Measurements from ENCODE around the gene RBM18. TPM values are rescaled to one million over a fixed set of nuclear protein-coding genes. Genes with fewer than 3 reads are reported as not detected.

RBM18 gene, protein sequence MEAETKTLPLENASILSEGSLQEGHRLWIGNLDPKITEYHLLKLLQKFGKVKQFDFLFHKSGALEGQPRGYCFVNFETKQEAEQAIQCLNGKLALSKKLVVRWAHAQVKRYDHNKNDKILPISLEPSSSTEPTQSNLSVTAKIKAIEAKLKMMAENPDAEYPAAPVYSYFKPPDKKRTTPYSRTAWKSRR
- total RNA-seq (2014; rRNA removed; shearing (Covaris generic)) = 28.9 and 32.3 TPM in 2 replicates
- 8.5 and 10.6 TPM in 2 replicates for polyA plus RNA-seq (2014; cell fraction: nucleus; rRNA removed)

DNA sequence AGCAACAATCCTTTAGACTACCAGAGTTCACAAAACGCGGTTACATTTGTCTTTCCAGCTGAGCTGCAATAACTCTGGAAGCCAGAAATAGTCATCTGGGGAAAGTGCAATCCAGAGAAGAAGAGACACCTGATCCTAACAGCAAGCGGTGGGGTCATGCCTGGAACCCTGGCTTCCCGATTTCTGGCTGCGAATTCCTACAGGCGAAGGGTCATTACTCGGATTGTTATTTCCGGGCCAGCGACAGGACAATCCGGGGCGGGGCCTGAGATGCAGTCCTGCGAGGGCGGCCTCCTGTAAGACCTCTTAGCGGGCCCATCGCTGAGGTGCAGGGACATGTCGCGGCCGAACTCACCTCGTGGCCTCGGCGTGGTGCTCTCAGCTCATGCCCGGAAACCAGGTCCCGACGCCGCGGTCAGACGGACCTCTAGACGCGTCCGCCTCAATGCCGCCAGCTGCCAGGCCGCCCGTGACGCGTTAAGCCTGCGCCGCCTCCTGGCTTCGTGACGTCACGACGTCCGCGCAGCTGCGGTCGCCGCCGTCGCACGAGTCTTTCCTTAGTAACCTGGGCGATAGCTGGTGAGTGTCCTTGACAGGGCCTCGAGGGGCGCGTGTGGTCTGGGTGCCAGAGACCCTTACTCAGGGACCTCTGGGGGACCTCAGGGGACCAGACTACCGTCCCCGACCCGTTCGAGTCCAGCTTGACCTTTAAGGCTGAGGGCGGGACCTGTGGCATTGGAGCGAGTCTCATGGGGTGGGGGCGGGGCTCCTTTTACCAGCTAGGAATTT, at the start of gene RBM18, which contains the start of gene MRRF:
RBM18 (minus strand) TSS at position 481 of the 789 bp plus-strand sequence. CDS start 3,348 bp downstream, outside the sequence.
MRRF (plus strand) TSS at position 523 of the 789 bp plus-strand sequence. CDS start 6,010 bp downstream, outside the sequence.
- DNase-seq (ENCODE audit: extremely low read depth, low read depth) = peak; percentile 88

DNA sequence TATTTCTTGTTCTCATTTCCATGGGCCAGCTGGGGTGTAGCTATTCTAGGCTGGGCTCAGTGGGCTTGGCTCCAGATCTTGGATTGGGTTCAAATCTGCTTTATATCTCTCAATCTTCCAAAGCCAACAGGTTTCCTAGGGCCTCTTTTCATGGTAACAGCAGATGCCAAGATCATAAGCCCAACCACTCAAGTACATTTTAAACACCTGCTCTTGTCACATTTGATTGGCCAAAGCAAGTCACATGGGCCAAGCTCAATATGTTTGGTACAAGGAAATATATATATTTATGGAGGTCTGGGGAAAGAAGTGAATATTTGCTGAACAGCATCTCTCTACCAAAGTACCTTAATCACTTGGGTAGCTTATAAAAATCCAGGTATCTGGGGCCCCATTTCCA, 49.5 kb upstream of the RBM18 start:
- no peak for DNase-seq (ENCODE audit: extremely low read depth, low read depth)

DNA sequence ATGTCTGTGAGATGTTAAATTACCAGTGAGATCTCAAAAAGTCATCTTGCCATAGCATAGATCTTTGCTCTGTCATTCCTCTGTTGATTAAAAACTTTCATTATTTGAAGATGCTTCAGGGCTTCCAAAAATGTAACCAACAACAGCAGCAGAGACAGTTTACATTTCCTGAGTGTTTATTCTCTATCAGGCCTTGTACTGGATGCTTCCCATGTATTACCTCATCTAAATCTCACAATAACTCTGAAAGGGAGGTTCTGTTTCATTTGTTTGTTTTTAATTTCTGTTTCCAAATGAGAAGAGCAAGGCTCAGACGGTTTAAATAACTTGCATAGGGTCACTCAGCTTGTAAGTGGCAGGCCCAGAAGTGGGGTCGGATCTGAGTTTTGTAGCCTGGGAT, 45.2 kb upstream of the RBM18 start:
- no peak for DNase-seq (ENCODE audit: extremely low read depth, low read depth)

DNA sequence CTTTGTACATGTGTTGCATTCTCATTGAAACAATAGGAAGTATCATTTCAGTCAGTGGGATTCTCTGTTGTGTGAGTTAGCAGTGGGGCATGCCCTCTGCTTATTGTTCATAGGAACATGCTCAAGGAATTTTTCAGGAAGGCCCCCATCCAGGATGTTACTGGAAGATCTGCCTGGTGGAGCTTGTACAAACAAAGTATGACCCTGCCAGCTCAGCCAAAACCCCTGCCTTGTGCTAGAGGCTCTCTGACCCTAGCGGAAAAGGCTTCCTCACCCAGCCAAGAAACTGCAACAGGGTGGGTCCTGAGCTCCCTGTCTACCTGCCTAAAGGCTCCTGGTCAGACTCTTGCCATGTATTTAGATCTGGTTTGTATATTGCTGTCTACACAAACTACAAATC, 43.3 kb upstream of the RBM18 start:
- no peak for DNase-seq (ENCODE audit: extremely low read depth, low read depth)

DNA sequence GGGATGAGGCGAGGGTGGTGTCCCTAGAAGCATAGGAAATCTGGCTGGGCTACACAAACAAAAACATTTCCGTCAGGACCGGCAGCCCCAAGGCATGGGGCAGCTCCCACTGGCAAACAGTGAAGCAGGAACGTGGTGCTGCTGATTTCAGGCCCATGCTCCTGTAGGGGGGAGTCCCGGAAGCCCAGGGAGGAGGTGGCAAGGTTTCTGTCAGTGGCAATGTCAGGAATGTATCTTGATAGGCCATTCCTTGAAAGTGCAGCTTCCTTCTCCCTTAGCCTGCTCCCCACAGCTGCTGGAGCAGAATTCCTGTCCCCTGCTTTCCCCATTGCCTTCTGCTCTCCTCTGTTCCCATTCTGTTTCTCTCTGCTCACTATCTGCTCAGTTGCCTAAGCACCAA, 42.4 kb upstream of the RBM18 start:
- no peak for DNase-seq (ENCODE audit: extremely low read depth, low read depth)

DNA sequence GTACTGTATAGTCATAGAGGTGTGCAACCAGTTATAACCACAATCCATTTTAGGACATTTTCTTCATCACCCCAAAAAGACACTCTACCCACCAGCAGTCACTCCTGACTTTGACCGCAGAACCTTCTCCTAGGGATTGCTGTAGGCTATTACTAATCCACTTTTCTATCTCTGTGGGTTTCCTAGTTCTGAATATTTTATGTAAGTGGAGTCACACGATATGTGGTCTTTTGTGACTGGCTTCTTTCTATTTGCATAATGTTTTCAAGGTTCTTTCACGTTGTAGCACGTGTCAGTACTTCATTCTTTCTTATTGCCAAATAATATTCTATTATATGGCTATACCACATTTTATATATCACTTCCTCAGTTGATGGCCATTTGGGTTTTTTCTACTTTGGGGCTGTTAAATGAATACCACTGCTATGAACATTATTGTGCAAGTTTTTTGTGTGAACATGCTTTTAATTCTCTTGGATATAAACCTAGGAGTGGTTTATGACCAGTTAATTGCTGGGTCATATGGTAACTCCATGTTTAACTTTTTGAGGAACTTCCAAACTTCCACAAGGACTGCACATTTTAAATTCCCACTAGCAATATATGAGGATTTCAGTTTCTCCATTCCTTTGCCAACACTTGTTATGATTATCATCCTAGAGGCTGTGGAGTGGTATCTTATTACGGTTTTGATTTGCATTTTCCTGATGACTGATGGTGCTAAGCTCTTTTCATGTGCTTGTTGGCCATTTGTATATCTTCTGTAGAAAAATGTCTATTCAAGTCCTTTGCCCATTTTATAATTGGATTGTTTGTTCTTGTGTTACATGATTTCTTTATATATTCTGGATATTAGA, 37.8 kb upstream of the RBM18 start:
- DNase-seq (ENCODE audit: extremely low read depth, low read depth) = no peak

DNA sequence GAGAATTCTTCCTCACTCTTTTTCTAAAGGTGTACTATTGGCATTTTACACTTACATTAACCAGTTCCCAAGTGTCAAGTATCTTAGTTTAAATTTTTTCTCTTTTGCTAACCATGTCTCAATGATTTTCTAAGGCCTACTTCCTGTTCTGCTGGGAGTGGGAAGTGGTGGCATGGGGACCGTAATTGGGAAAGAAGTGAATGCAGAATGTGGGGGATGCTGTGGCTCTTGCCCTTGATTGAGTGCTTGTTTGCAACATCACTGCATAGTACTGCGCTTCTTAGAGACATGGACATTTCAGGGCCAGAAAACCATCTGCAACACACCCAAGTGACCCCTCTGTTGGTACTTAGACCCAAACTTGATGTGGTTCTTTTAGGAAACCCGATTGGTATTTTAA, 32.9 kb upstream of the RBM18 start:
- no peak for DNase-seq (ENCODE audit: extremely low read depth, low read depth)

DNA sequence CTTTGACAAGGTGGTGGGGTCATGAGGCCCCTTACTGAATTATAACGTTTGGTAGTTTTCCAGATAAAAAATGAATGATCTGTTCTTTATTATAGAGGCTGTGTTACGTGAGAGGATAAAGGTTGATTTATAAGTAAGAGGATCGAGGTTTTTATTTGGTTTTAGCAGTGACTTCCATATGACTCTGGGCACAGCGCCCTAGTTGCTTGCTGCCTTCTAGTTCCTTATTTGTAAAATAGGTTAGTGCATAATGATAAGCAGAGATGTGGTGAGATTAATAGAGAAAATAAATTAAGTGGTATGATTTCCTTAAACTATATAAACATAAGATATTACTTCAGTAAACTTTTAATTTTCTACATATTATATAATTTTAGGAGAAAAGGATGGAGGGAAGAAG, 29.9 kb upstream of the RBM18 start:
- DNase-seq (ENCODE audit: extremely low read depth, low read depth) = no peak

DNA sequence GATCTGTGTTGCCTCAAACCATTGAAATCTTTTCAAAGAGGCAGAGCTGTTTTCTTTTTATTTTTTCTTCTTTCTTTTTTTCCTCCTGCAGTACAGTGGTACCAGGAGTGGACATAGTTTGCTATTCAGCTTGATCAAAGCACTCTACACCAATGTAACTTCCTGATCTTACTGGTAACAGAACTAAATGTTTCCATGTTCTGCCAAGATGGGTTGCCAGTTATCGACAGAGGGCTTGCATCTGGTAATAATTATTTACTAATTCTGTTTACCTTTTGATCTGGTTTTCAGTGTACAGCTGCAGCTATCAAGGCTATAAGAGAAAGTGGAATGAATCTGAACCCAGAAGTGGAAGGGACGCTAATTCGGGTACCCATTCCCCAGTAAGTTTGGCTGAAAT, 26.8 kb upstream of the RBM18 start:
- no peak for DNase-seq (ENCODE audit: extremely low read depth, low read depth)

DNA sequence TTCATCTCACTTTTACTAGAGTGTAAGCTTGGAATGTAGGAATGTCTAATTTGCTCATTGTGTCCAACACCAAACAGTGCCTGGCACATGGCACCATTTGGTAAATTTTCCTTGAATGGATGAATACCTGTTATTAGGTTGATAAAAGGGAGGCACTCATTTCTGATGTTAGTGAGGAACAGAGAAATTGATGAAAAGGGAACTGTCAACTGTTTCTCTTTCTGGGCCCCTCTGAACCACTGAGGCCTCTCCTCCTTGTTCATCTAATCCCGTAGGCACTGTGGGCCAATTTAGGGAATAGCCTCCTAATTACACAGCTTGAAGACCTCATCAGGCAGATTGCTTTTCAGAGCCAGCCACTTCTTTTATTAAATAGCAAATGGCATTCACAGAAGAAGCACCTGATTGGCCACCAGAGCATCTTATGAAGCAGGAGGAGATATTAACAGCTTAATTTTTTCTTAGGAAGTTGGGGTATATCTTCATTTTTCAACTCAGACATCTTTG, 22.6 kb upstream of the RBM18 start:
- no peak for DNase-seq (ENCODE audit: extremely low read depth, low read depth)

DNA sequence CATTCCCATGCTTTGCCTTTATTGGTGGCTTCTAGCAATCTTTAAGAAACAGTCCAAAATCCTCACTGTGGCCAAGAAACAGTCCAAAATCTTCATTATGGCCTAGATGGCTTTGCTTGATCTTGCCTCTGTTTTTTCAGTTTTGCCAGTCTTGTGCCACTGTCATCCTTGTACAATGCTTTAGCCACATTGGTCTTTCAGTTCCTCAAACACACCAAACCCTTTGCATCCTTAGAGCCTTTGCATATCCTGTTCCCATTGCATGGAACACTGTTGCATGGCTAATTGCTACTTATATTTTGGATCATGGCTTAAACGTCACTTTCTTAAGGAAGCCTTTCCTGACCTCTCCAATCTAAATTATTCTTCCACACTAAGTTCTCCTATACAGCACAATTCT, 22.1 kb upstream of the RBM18 start:
- no peak for DNase-seq (ENCODE audit: extremely low read depth, low read depth)

DNA sequence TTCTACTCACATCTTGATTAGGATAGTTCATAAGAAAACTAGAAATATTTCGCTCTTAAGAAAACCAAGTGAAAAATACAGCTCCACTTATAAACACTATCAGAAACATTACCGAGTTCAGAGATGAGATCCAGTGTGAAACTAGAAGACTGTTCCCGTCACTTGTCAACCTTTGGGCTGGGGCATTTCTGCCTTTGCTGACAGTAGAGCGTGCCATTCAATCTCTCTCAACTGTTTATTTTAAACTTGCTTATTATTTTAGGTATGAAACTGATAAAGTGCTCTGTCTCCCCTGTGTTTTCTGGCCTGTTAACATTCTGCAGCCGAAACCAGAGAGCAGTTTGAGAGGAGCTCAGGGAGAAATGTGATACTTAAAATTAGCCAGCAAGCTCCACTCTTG, 16.7 kb upstream of the RBM18 start:
- no peak for DNase-seq (ENCODE audit: extremely low read depth, low read depth)

DNA sequence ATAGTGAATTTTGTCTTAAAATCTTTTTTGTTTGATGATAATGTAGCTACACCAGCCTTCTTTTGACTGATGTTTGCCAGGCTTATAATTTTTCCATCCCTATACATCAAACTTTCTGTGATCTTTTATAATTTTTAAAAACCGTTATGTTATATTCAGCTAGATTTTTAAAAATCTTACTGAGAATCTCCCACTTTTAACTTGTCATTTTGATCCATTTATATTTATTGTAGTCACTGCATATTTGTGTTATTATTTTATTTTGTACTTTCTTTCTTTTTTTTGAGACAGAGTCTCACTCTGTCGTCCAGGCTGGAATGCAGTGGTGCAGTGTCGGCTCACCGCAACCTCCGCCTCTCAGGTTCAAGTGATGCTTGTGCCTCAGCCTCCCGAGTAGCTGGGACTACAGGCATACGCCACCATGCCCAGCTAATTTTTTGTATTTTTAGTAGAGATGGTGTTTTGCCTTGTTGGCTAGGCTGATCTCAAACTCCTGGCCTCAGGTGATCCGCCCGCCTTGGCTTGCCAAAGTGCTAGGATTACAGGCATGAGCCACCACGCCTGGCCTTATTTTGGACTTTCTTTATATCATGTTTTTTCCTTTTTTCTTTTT, 12.8 kb upstream of the RBM18 start:
- no peak for DNase-seq (ENCODE audit: extremely low read depth, low read depth)

DNA sequence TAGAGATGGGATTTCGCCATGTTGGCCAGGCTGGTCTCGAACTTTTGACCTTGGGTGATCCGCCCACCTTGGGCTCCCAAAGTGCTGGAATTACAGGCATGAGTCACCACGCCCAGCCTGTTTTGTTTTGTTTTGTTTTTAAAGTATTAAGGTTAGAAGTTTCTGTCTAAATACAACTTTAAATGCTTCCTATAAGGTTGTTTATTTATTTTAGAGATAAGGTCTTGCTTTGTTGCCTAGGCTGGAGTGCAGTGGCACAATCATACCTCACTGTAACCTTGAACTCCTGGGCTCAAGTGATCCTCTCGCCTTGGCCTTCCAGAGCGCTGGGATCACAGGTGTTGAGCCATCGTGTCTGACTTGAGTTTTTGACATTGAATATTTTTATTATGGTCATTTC, 11.5 kb upstream of the RBM18 start:
- no peak for DNase-seq (ENCODE audit: extremely low read depth, low read depth)

DNA sequence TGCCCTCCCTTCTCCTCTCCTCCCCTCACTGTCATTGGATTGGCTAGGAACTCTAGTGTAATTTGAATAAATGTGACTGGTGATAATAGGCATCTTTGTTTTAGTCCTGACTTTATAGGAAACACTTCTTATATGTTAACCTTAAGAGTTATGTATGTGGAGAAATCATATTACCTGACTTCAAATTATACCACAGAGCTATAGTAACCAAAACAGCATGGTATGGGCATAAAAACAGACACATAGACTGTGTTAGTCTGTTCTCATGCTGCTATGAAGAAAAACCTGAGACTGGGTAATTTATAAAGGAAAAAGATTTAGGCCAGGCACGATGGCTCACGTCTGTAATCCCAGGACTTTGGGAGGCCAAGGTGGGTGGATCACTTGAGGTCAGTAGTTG, 9.4 kb upstream of the RBM18 start:
- DNase-seq (ENCODE audit: extremely low read depth, low read depth) = no peak

DNA sequence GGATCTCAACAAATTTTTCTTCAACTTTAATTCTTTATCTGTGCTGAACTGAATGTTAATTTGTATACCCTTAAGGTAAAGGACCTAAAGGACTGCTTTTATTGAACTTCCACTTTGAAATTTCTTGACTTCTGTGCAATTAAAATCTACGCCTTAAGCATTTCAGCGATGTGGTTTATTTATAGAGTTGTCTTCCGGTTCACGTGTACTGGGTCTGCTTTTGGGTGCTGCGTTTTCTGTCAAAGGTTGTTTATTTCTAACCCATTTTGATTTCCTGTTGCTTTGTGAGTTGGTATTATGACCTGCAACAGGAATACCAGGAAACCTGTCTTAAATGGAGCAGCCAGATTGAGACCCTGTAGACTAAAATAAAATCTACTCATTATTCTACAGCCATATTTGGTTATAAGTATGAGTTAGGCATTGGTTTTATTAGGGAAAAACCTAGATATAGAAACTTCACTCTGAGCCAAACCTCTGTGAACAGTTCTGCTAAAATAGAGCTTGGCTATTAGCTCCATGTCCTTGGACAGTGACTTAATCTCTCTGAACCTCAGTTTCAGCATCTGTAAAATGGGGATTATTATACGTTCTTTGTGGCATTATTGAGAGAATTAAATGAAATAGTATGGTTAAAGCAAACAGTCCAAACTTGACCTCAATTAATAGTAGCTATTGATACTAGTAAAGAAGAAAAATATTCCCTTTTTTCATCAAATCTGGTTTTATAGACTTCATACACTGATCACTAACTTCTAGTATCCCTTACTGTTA, 3.6 kb upstream of the RBM18 start:
- no peak for DNase-seq (ENCODE audit: extremely low read depth, low read depth)

DNA sequence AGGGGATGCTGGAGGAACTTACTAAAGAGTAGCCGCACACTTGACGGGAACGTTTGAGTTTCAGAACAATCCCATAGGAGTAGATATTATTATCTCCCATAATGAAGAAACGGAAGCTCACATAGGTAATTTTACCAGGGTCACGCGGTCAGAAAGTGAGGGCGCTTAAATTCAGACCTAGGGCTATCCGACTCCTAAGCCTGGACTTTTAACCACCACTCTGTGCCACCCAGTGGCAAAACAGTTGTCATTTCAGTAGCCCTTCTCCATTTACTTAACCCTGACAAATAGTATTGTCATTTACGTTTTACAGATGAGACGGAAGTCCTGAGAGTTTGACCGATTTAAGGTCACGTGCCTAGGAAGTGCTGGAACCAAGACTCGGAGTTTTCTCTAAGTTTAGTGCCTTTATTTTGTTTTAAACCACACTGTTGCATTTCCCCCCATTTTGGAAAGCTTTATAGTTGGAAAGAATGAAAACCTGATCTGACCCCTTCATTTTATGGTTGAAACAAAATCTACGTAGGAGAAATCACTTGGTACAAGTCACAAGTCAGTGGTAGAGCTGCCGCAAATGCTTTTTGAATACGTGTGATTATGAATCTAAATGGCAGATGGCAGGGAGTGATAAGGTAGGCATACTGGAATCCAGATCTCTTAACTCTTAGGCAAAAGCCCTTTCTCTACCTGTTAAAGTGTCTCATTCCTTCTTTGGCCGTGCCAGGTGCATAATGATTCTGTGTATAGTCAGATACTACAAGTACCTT, 692 bp upstream of the RBM18 start:
- DNase-seq (ENCODE audit: extremely low read depth, low read depth) = no peak

DNA sequence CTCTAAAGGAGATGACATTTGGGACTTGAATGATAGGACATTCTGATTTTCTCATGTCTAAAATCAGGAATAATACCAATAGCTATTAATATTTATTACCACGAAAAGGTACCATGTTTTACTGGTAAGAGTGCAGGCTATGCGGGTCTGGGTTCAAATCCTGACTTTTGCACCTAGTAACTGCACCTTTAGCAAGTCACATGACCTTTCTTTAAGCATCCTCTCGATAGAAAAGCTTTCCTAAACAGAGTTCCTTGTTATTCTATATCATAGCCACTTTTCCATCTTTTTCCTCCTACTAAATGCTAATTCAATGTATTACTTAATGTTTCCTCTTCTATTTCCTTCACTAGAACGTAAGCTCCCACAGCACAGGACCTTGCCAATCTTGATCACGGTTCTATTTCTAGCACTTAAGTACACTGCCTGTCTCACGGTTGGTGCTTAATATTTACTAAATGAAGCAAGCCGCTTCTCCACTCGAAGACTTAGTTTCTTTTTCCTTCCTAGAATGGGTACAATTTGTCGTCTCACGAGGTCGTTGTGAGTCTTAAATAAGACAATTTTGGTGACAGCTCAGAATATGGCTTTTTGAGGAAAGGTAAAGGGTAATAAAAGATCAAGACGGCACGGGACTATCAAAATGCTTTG, 816 bp downstream of the RBM18 start:
- no peak for DNase-seq (ENCODE audit: extremely low read depth, low read depth)

DNA sequence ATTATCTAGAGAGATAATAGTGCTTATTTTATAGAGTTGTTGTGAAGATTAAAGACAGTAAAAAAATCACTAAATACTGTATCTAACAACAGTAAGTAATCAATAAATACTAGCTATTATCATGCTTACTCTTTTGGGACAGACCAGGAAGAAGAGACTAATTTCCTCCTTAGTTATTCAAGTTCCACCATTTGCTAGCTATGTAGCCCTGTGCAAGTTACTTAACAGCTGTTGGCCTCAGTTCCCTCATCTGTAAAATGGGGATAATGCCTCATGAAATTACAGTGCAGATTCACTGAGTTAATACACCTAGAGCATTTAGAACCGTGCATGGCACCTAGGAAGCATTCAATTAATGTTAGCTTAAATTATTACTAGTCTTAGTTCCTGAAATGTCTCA, 2.6 kb downstream of the RBM18 start:
- no peak for DNase-seq (ENCODE audit: extremely low read depth, low read depth)

All from NCI-H460 (cell line).